Suprapubic skin (tissue), 3 donors: ENCODE results near the gene CUL9.

Source experiments
- CTCF ChIP-seq, 2 donors: fragments of 200-600 bp in 1 of 2; fragments of 450-650 bp in 1 of 2; sonication (generic) in 1 of 2; IDR thresholded peaks; one replicate each; pipeline ENCODE4 v1.5.1; 2016 to 2019; ENCODE audit warnings: antibody characterized with exemption in 2 of 2, mild to moderate bottlenecking in 1 of 2, moderate library complexity in 1 of 2
- POLR2A ChIP-seq, 2 donors: fragments of 450-650 bp; IDR thresholded peaks; one replicate each; pipeline ENCODE4 v1.6.1; 2017; ENCODE audit warnings: antibody characterized with exemption in 2 of 2, mild to moderate bottlenecking in 2 of 2, moderate library complexity in 2 of 2

DNA sequence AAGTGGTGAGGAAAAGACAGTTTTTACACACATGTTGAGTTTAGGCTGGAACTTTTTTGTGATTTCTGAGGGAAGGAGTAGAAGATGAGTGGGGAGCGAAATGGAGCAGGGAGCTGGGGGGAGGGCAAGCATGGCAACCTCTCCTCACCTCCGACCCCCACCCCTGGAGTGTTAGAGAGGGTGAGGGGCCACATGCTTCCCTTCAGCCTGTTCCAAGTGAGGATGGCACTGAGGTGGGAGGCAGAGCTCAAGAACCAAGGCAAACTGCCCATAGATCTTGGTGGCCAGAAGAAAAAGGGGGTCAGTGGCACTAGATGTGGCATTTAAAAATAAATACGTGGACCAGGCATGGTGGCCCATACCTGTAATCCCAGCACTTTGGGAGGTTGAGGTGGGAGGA lies 66.1 kb downstream of the CUL9 start:
- TF ChIP-seq CTCF (IDR thresholded peaks at IDR 0.05) (no peak), POLR2A (IDR thresholded peaks at IDR 0.05) (no peak)
